ENCODE results near the gene SSR3. TPM values are rescaled to one million over a fixed set of nuclear protein-coding genes. Genes with fewer than 3 reads are reported as not detected.

SSR3 gene
- total and polyA plus RNA-seq, 2 donors (not counting 3 experiments of a cell fraction or from before 2014, with no cell fraction given) = 155 to 355 TPM

- Histone ChIP-seq H4K20me1 (replicated peaks; ENCODE audit: control insufficient read depth, extremely low read depth, insufficient read depth, low read length) (no peaks in the 10 kb centered on the region), H3K9ac (replicated peaks; ENCODE audit: extremely low read depth, insufficient read depth, low read length) (no peak overlapping the region), H3K27ac (ENCODE audit: insufficient read depth, low read depth, low read length) (no peak overlapping the region), H3K36me3 (ENCODE audit: control insufficient read depth in 2 of 2, extremely low read depth in 1 of 2, insufficient read depth in 2 of 2, low read length in 2 of 2) (no peaks in the 10 kb centered on the region), H3K4me1 (ENCODE audit: control insufficient read depth, extremely low read depth, insufficient read depth, low read length) (peaks cover 9% of the 10 kb centered on the region), H3K27me3 (ENCODE audit: control insufficient read depth in 2 of 2, insufficient read depth in 2 of 2, low read length in 2 of 2) (peaks cover 0 to 3% of the 10 kb centered on the region in 2 experiments), H3K9me3 (replicated peaks; ENCODE audit: control insufficient read depth, insufficient read depth, low read length) (no peaks in the 10 kb centered on the region), H3K4me3 (replicated peaks in 1 of 3; ENCODE audit: insufficient read depth in 1 of 3, low read depth in 1 of 3, low read length in 3 of 3) (no peak overlapping the region), H2AFZ (ENCODE audit: low read depth, low read length) (no peak overlapping the region), H3K9me1 (replicated peaks; ENCODE audit: control insufficient read depth, extremely low read depth, insufficient read depth, low read length) (no peaks in the 10 kb centered on the region), H3K79me2 (ENCODE audit: control insufficient read depth, insufficient read depth, low read length) (peaks cover 15% of the 10 kb centered on the region), H3K4me2 (ENCODE audit: insufficient read depth, low read length) (no peak overlapping the region)
- dilution Hi-C loops (cut with MboI; ENCODE audit: extremely low pct_ligation_motif_present, low sequenced_read_pairs) (no loop called here), intact Hi-C loops (cut with micrococcal nuclease) (loop anchor here (5.0 kb wide), 1 partner anchor 59 kb away; no protein-coding TSS in a partner anchor)
- FAIRE-seq (no peak), DNase-seq (ENCODE audit: low read depth, low spot score) (no peak)
- ChIA-PET POLR2A (no interaction called here), CTCF (interaction anchor here (1.3 kb wide), 1 partner anchor 408 kb away, joined by 4 read pairs; no protein-coding TSS in a partner anchor)
- BruUV-seq (replicated peaks) = no TSS peak
- no peak for TF ChIP-seq CTCF (IDR thresholded peaks at IDR 0.05; ENCODE audit: extremely low read depth in 1 of 2, insufficient read depth in 1 of 2, low read depth in 1 of 2, low read length in 2 of 2)
Measured at GRCh38 chr3:156558389-156558788, 3.5 kb upstream of the SSR3 start.

GRCh38 chr3:156554515-156554841 is 439 bp downstream of the SSR3 start:
- BruUV-seq (replicated peaks) = TSS peak; percentile 29
- H3K9ac ChIP-seq (replicated peaks; ENCODE audit: extremely low read depth, insufficient read depth, low read length) = peak overlapping the region; percentile 97
- dilution Hi-C loops (cut with MboI; ENCODE audit: extremely low pct_ligation_motif_present, low sequenced_read_pairs) = no loop called here
- H3K4me2 ChIP-seq (ENCODE audit: insufficient read depth, low read length) = peak overlapping the region; percentile 62
- no peaks in the 10 kb centered on the region for H3K27me3 ChIP-seq (ENCODE audit: control insufficient read depth in 2 of 2, insufficient read depth in 2 of 2, low read length in 2 of 2)
- no peak for FAIRE-seq
- peak overlapping the region; percentile 71 for H2AFZ ChIP-seq (ENCODE audit: low read depth, low read length)
- intact Hi-C loops (cut with micrococcal nuclease) = loop anchor here (2.0 to 5.0 kb wide), 2 partner anchors 262 to 978 kb away; no protein-coding TSS in a partner anchor
- peaks cover 54% of the 10 kb centered on the region for H3K79me2 ChIP-seq (ENCODE audit: control insufficient read depth, insufficient read depth, low read length)
- H3K9me1 ChIP-seq (replicated peaks; ENCODE audit: control insufficient read depth, extremely low read depth, insufficient read depth, low read length) = no peaks in the 10 kb centered on the region
- H3K27ac ChIP-seq (ENCODE audit: insufficient read depth, low read depth, low read length) = peak overlapping the region; percentile 87
- peaks cover 0 to 10% of the 10 kb centered on the region in 2 experiments for H3K36me3 ChIP-seq (ENCODE audit: control insufficient read depth in 2 of 2, extremely low read depth in 1 of 2, insufficient read depth in 2 of 2, low read length in 2 of 2)
- POLR2A ChIA-PET = interaction anchor here (0.6 to 2.3 kb wide), 5 partner anchors 11 to 263 kb away, joined by 3 to 12 read pairs (median 7); no protein-coding TSS in a partner anchor
- CTCF ChIA-PET = interaction anchor here (1.0 to 3.7 kb wide), 12 partner anchors 11 to 583 kb away, joined by 3 to 31 read pairs (median 8); partner anchors contain the start of gene TIPARP
- H3K4me3 ChIP-seq (replicated peaks in 1 of 3; ENCODE audit: insufficient read depth in 1 of 3, low read depth in 1 of 3, low read length in 3 of 3) = peak overlapping the region; percentile 79 to 97 (median 94)
- no peaks in the 10 kb centered on the region for H3K9me3 ChIP-seq (replicated peaks; ENCODE audit: control insufficient read depth, insufficient read depth, low read length)
- peaks cover 48% of the 10 kb centered on the region for H3K4me1 ChIP-seq (ENCODE audit: control insufficient read depth, extremely low read depth, insufficient read depth, low read length)
- peaks cover 7% of the 10 kb centered on the region for H4K20me1 ChIP-seq (replicated peaks; ENCODE audit: control insufficient read depth, extremely low read depth, insufficient read depth, low read length)
- DNase-seq (ENCODE audit: low read depth, low spot score) = no peak
- TF ChIP-seq, protein P1, sequence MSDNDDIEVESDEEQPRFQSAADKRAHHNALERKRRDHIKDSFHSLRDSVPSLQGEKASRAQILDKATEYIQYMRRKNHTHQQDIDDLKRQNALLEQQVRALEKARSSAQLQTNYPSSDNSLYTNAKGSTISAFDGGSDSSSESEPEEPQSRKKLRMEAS (IDR thresholded peaks at IDR 0.05; ENCODE audit: insufficient read depth, insufficient read length) = no peak
- no peak for TF ChIP-seq MYC (IDR thresholded peaks at IDR 0.05; ENCODE audit: low read depth, low read length)
- no peak for TF ChIP-seq JUN (IDR thresholded peaks at IDR 0.05; ENCODE audit: borderline replicate concordance, insufficient read depth, insufficient read length, low read depth)
